Stimulated activated CD8-positive, alpha-beta memory T cell treated with anti-CD3 and anti-CD28 coated beads, Interleukin-4, amount 100 ng/mL, for 24 hours (primary cell): Measurements from ENCODE around the gene ADAMTS10.
"Not testable (repeated sequence)": the region's sequence is repeated elsewhere in the genome, so short reads cannot be mapped to it uniquely, and the experiment has no call there.

Source experiments
- DNase-seq: peaks from one replicate; pipeline ENCODE4 v3.0.0-alpha.2; 2020; ENCODE audit warnings: low read depth

The ADAMTS10 gene

GRCh38 chr19:8558325-8558724 lies 52.2 kb downstream of the ADAMTS10 start:
- DNase-seq = no peak

- DNase-seq = no peak
These were observed 52.8 kb downstream of the ADAMTS10 start for GRCh38 chr19:8557642-8558238.

- not testable (repeated sequence) for DNase-seq
These were observed 56.8 kb downstream of the ADAMTS10 start for GRCh38 chr19:8553729-8554128.

GRCh38 chr19:8552810-8553209 lies 57.7 kb downstream of the ADAMTS10 start:
- no peak for DNase-seq

- no peak for DNase-seq
These were observed 60.4 kb downstream of the ADAMTS10 start for GRCh38 chr19:8550070-8550469.

GRCh38 chr19:8545743-8546142 lies 64.8 kb downstream of the ADAMTS10 start:
- no peak for DNase-seq

- no peak for DNase-seq
These were observed 66.3 kb downstream of the ADAMTS10 start for GRCh38 chr19:8544168-8544567.

GRCh38 chr19:8539621-8540149 lies 70.8 kb downstream of the ADAMTS10 start:
- DNase-seq = no peak

GRCh38 chr19:8537099-8537498 lies 73.4 kb downstream of the ADAMTS10 start:
- no peak for DNase-seq

- no peak for DNase-seq
These were observed 74.2 kb downstream of the ADAMTS10 start for GRCh38 chr19:8536282-8536681.

- DNase-seq = no peak
These were observed 78.3 kb downstream of the ADAMTS10 start for GRCh38 chr19:8532225-8532624.

GRCh38 chr19:8531470-8531869 lies 79.0 kb downstream of the ADAMTS10 start:
- DNase-seq = no peak
